ENCODE measurements around the gene FHL2. TPM values are rescaled to one million over a fixed set of nuclear protein-coding genes. Genes with fewer than 3 reads are reported as not detected.

The FHL2 gene
- polyA plus RNA-seq, 1 experiment = 546 TPM

DNA sequence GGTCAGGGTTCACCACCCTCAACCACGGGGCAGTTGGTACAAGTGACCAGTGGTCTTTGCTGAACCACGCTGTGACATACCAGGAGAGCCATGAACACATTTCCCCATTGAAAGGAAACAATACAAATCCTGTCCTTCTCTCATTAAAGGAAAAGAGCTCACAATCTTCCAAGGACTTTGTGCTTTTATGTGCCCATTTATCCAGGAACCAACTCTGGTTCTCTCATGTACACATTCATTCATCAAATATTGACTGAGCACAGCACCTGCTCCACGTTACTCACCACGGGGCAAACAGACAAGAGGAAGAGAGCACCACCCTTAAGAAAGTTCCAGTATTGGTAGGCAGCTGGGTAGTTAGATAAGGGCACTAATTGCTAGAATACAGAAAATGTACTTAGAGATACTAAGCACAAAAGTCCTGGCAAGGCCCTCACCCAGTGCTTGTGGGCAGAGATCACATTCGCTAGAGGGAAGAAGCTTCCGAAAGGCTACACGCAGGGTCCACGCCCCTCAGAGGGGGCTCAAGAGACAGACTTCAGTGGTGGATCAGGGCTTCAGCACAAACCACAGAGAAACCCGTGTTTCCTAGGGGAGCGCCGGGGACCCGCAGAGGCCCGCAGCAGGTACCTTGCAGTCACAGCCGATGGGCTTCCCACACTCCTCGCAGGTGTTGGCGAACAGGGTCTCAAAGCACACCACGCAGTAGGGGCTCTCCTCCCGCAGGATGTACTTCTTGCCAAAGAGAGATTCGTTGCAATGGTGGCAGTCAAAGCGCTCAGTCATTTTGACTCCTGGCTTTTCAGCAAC lies 12.9 kb downstream of the FHL2 start:
- ChIA-PET POLR2A (no interaction called here), CTCF (interaction anchor here (0.9 kb wide), 1 partner anchor 10 kb away, joined by 3 read pairs; no protein-coding TSS in a partner anchor)
- no peak for DNase-seq (ENCODE audit: low read depth)
- Histone ChIP-seq H3K4me3 (ENCODE audit: low read depth, low read length) (no peak overlapping the region), H3K27me3 (ENCODE audit: control insufficient read depth, insufficient read depth, low read length) (no peaks in the 10 kb centered on the region), H3K36me3 (ENCODE audit: control insufficient read depth, insufficient read depth, low read length) (peaks cover 30% of the 10 kb centered on the region)
- no peak for TF ChIP-seq CTCF (IDR thresholded peaks at IDR 0.05; ENCODE audit: insufficient read depth, low read depth, low read length)

- ChIA-PET CTCF (interaction anchor here (0.9 to 1.2 kb wide), 2 partner anchors 9 to 136 kb away, joined by 3 read pairs; no protein-coding TSS in a partner anchor), POLR2A (no interaction called here)
- no peak for DNase-seq (ENCODE audit: low read depth)
- no peak overlapping the region for H3K4me3 ChIP-seq (ENCODE audit: low read depth, low read length)
- no peak for TF ChIP-seq CTCF (IDR thresholded peaks at IDR 0.05; ENCODE audit: insufficient read depth, low read depth, low read length)
- peaks cover 34% of the 10 kb centered on the region for H3K36me3 ChIP-seq (ENCODE audit: control insufficient read depth, insufficient read depth, low read length)
- H3K27me3 ChIP-seq (ENCODE audit: control insufficient read depth, insufficient read depth, low read length) = no peaks in the 10 kb centered on the region
These were observed 14.0 kb downstream of the FHL2 start for GRCh38 chr2:105384861-105385260.

DNA sequence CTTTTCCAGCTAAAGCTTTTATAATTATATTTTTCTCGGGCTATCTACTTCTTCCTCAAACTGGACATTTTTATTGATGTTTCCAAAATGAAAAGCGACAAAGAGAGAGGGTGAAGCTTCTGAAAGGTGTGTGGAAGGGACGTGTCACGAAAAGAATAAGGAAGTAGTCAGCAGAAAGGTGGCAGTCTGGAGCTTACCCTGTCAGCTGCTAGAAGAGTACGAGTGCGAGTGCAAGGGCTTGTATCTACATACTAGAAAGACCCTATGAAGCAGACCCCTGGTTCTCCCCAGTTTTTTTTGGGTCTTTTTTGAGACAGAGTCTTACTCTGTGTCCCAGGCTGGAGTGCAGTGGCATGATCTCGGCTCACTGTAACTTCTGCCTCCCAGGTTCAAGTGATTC lies 14.6 kb downstream of the FHL2 start:
- no peak overlapping the region for H3K4me3 ChIP-seq (ENCODE audit: low read depth, low read length)
- no peak for TF ChIP-seq CTCF (IDR thresholded peaks at IDR 0.05; ENCODE audit: insufficient read depth, low read depth, low read length)
- DNase-seq (ENCODE audit: low read depth) = no peak
- POLR2A ChIA-PET = no interaction called here
- peaks cover 34% of the 10 kb centered on the region for H3K36me3 ChIP-seq (ENCODE audit: control insufficient read depth, insufficient read depth, low read length)
- H3K27me3 ChIP-seq (ENCODE audit: control insufficient read depth, insufficient read depth, low read length) = no peaks in the 10 kb centered on the region
- CTCF ChIA-PET = interaction anchor here (1.2 kb wide), 1 partner anchor 137 kb away, joined by 3 read pairs; no protein-coding TSS in a partner anchor

- TF ChIP-seq CTCF (IDR thresholded peaks at IDR 0.05; ENCODE audit: insufficient read depth, low read depth, low read length) = no peak
- POLR2A ChIA-PET = no interaction called here
- CTCF ChIA-PET = no interaction called here
- Histone ChIP-seq H3K4me3 (ENCODE audit: low read depth, low read length) (no peak overlapping the region), H3K27me3 (ENCODE audit: control insufficient read depth, insufficient read depth, low read length) (no peaks in the 10 kb centered on the region), H3K36me3 (ENCODE audit: control insufficient read depth, insufficient read depth, low read length) (peaks cover 36% of the 10 kb centered on the region)
- DNase-seq (ENCODE audit: low read depth) = no peak
These were observed 15.3 kb downstream of the FHL2 start for GRCh38 chr2:105383432-105384166.

DNA sequence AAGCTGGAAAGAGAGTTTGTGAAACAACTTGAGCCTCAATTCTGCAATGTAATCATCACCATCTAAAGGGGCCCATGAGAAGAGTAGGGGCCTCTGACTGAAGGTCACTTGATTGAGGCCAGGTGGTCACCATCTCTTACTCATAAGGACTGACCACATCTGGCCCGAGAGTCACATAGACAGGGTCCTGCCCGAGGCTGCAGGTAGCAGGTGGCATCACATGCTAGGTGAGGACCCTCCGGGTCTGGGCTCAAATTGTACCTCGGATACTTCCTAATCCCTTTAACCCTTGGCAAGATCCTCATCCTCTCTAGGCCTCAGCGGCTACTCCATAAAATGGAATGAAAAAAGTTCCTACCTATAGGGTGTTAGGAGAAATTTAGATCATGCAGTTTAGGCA lies 16.7 kb downstream of the FHL2 start:
- no peak for DNase-seq (ENCODE audit: low read depth)
- no peak overlapping the region for H3K4me3 ChIP-seq (ENCODE audit: low read depth, low read length)
- H3K27me3 ChIP-seq (ENCODE audit: control insufficient read depth, insufficient read depth, low read length) = no peaks in the 10 kb centered on the region
- peaks cover 44% of the 10 kb centered on the region for H3K36me3 ChIP-seq (ENCODE audit: control insufficient read depth, insufficient read depth, low read length)
- ChIA-PET POLR2A (no interaction called here), CTCF (interaction anchor here (0.9 kb wide), 1 partner anchor 13 kb away, joined by 3 read pairs; no protein-coding TSS in a partner anchor)
- TF ChIP-seq CTCF (IDR thresholded peaks at IDR 0.05; ENCODE audit: insufficient read depth, low read depth, low read length) = no peak
